ENCODE measurements around the gene PCDHGC3.

PCDHGC3 gene

DNA sequence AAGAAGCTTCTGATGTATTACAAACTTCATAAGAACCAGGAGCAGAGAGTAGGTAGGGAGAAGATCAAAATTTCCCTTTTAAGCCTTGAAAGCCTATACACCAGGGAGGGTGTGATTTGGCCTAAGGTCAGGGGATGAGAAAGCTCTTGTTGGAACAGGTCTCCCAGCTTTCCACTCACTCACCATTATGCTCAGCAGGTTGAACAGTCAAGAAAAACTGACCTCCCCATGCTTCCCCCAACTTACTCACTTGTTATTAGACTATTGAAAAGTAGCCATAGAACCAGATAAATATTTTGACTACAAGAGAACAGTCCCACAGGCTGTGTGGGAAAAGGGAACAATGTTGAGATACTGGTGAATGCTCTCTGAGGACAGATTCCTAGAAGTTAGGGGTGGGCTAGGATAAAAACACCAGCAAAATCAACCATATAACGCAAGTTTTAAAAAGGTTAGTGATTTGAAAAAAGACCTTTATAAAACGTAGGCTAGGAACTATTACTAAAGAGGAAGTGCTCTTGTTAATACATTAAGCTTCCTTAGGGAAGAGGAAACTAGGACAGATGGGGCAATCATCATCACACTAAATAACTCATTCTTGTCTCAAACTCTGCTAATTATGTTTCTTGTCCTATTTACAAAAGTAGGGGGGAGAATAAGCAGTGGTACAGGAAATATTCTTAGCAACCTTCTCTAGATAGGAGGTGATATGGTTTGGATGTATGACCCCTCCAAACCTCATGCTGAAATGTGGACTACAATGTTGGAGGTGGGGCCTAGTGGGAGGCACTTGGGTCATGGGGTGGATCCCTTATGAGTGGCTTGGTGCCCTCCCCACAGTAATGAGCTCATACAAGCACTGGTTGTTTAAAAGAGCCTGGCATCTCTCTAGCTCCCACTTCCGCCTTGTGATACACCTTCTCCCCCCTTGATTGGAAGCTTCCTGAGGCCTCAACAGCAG is 44.1 kb downstream of the PCDHGC3 start:
- in situ Hi-C loops (cut with MboI; ENCODE audit: low sequenced_read_pairs) = no loop called here

DNA sequence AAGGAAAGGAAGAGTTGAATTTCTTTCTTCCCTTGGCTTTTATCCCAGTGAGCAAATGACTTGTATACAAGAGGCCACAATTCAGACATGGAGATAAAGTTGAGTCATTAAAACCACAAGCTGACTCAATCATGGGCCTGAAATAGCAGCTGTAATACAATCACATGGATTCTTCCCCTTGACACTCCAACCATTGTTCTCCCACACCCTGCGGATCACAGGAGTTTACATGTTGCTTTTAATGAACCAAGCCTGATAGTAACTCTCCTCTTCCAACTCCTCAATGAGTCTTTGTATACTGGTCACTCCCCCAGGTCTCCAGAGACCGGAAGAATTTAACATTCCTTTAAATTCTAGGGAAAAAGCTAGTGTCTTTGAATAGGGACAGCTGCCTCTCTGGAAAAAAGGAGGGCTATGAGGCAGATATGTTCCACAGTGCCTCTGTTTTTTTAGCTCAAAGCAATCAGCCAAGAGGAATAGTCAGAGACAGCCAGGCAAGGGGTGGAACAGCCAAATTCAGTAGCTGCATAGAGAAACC is 45.5 kb downstream of the PCDHGC3 start:
- in situ Hi-C loops (cut with MboI; ENCODE audit: low sequenced_read_pairs) = no loop called here

DNA sequence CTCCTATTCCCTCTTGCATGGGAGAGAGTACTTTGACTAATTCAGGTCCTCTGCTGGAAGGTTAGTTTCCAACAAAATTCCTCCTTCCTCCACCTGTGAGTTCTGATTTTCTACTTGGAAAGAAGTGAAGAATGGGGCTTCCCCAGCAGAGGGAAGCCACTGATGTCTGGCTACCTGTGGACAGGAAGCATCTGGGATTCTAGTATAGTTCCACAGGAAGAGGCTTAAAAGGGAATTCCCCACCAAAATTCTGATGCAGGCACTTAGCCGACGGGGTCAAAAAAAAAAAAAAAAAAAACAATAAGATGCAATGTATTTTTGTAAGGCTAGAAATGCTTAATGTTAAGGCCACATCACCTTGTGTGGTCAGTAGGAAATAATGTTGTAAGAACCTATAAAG is 46.5 kb downstream of the PCDHGC3 start:
- in situ Hi-C loops (cut with MboI; ENCODE audit: low sequenced_read_pairs) = no loop called here

DNA sequence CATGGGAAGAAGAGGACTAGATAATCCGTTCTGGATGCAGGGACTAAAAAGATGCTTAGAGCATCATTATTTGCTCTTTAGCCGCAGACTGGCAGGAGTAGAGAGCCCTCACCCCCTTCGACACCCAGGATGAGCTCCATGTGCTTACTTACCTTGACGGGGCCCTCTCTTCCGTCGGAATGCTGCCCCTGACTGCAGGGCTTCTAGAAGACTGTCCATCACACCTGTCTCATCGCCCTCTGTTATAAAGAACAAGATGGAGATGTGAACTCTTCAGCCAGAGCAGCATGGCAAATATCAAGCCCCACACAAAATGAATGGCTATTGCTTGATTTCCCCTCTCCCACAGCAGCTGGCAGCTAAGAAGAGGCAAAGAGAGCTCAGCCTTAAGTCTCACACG is 48.2 kb downstream of the PCDHGC3 start:
- in situ Hi-C loops (cut with MboI; ENCODE audit: low sequenced_read_pairs) = no loop called here

DNA sequence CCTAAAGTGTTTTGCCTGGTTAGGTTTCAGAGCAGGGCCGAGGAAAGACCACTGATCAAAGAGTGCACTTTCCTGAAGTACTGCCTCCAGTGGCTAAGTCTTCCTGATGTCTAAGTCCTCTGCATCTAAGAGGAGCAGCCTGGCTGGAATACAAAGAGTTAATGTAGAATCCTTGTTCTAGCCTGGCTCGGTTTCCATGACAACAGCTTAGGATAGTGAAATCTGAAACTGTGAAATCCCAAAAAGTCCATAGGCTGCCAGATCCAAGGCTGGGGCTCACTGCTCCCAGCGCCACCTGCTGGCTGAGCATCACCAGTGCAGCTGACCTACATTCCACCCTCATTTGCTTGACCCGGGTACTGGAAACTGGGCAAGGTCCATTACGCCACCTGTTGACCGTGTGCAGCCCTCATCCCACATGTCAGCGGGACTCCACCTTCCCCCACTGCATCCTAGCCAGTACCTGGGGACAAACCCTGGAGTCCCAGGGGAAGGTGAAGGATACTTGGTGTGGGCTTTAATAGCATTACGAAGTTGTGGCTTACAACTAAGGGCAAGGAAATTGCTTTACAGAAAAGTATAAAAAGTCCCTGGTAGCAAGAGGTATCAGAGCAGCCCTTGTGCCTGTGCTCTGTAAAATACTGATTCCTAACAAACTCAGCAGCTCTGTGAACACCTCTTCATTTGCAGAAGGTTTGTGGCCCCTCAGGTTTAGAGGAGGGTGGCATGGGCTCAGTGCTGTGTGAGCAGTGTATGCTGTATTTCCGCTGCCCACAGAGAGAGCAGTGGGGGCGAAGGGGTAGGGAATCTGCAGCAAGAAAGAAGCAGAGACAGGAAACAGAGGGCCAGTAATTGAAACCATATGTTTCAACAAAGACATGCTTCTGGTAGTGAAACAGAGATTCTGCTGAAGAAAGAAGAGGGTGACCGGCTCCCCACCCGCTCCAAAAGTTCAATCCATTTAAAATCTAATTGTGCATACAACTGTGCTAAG is 49.1 kb downstream of the PCDHGC3 start:
- in situ Hi-C loops (cut with MboI; ENCODE audit: low sequenced_read_pairs) = no loop called here

GRCh38 chr5:141525653-141526052 is 49.9 kb downstream of the PCDHGC3 start:
- in situ Hi-C loops (cut with MboI; ENCODE audit: low sequenced_read_pairs) = no loop called here

- in situ Hi-C loops (cut with MboI; ENCODE audit: low sequenced_read_pairs) = no loop called here
These were observed 51.7 kb downstream of the PCDHGC3 start for GRCh38 chr5:141527426-141527825.
